ENCODE results near the gene EIF5A.
"Not testable (repeated sequence)": the region's sequence is repeated elsewhere in the genome, so short reads cannot be mapped to it uniquely, and the experiment has no call there.

Gene EIF5A

DNA sequence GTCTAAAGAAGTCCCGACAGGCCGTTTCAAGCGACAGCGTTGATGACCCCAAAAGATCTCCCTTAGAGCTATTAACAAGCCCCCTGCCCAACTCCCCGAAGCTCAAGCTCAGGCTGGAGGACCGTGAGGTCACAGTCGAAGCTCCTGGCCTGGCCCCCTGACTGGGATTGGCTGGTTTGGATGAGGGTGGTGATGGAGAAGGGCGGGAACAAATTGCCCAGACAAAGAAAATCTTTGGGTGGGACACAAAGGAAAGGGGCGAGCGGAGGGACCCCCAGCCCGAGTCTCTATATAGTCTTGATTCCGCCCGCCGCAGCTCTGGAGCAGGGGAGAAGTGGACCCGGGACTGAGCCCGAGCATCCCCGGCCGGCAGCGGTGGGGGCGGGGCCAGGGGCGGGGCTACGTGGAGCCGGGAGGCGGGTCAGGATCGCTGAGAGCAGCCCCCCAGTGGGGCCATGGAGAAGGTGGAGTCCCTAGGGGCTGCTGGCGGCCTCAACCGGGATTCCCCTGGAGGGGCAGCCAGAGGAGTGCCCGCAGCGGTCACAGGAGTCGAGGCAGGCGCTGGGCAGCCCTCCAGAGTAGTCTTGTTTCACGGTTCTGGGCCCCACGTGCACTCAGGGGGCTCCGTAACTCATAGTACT is 22.7 kb downstream of the EIF5A start:
- DNase-seq (ENCODE audit: low read depth, low spot score), result peak; percentile 91

- DNase-seq (ENCODE audit: low read depth, low spot score), result no peak
These were observed 23.2 kb downstream of the EIF5A start for GRCh38 chr17:7330638-7331015.

DNA sequence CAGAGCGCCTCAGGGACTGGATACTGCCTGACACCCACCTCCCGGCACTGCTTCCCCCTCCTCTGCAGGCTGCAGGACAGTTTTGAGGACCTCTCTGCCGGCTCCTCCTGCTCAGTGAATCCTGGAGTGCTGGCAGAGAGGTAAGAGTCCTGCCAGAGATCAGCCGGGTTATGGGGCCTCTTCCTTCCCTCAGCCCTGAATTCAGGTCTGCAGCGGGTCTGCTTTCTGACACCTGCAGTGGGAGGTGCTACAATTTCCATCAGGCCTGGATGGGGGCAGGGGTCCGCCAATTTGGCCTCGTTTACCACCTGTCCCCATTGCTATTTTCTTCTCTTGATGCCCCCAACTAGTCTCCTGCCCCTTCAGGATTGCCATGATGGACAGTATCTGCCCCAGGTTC is 24.7 kb downstream of the EIF5A start:
- no peak for DNase-seq (ENCODE audit: low read depth, low spot score)

- DNase-seq (ENCODE audit: low read depth, low spot score), result not testable (repeated sequence)
These were observed 25.2 kb downstream of the EIF5A start for GRCh38 chr17:7332600-7333069.

DNA sequence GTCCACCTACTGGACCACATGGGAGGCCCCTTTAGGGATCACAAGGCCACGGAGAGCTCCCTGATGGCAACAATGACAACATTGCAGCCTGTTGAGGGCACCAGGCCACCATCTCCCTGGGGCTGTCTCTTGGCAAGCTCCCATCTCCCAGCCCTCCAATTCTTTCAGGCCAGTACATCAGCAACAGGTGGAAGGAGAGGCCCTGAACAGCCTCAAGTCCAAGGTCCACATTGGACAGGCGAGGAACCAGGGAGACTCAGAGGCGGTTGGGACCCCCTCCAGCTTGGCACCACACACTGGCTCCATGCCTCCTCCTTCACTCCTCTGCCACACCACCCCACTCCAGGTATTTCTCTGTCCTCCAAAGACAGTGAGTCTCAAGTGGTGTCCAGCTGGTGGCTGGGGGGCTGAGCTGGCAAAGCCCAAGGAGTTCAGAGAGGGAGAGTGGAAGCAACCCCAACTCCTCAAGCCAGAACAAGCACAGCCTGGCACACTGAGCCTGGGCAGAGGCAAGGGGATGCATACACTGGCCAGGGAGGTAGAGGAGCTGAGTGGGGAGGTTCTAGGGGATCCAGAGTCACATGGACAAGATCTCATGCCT is 27.6 kb downstream of the EIF5A start:
- no peak for DNase-seq (ENCODE audit: low read depth, low spot score)

DNA sequence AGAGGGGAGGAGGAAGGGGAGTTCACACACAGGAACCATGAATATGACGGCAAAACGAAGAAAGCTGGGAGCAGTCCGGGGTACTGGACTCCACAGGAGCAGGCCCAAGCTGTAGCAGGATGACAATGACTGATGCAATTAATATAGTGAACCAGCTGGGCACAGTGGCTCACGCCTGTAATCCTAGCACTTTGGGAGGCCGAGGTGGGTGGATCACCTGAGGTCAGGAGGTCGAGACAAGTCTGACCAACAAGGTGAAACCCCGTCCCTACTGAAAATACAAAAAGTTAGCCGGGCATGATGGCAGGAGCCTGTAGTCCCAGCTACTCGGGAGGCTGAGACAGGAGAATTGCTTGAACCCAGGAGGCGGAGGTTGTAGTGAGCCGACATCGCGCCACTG is 28.3 kb downstream of the EIF5A start:
- DNase-seq (ENCODE audit: low read depth, low spot score), result not testable (repeated sequence)

DNA sequence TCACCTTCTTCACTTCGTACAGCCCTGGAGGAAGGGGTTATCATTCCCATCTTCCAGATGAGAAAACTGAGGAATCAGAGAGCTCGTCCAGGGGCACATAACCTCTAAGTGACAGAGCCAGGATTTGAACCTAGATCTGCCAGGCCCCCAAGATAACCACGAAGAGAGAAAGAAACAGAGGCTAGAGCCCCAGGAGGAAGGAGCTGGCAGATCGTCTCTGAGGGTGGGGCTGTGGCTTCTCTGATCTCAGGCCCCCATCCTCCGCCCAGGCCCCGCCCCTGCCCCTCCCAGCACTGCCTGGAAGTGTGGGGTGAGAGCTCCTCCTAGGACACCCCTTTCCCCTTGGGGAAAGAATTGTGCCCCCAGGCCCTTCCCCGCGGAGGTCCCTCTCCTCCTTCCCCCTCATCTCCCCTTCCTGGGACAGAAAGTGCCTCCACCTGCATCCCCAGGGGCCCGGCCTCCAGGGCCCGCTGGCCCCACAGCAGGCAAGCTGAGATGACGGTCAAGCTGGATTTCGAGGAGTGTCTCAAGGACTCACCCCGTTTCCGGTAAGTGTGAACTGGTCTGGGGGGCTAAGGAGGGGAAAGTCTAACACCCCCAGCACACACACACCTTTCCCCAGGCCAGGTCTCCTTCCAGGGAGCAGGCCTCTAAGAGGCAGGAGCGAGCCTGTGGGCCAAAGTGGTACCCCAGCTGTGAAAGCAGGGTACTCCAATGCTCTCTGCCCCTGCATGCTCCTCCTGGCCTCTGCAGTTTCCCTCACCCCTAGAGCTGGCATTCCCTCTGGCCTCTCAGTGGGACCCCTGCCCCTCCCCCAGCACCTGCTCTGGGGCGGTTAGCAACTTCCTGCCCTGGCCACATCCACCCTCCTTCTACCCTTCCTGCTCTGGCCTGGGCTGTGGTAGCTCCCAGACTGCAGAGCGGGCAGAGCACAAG is 29.1 kb downstream of the EIF5A start, which contains the start of gene ACAP1:
ACAP1 (plus strand) TSS at position 290 of the 936 bp plus-strand sequence; CDS start at position 496, 206 bp downstream.
- no peak for DNase-seq (ENCODE audit: low read depth, low spot score)

- DNase-seq (ENCODE audit: low read depth, low spot score), result not testable (repeated sequence)
These were observed 30.2 kb downstream of the EIF5A start for GRCh38 chr17:7337600-7337999.

DNA sequence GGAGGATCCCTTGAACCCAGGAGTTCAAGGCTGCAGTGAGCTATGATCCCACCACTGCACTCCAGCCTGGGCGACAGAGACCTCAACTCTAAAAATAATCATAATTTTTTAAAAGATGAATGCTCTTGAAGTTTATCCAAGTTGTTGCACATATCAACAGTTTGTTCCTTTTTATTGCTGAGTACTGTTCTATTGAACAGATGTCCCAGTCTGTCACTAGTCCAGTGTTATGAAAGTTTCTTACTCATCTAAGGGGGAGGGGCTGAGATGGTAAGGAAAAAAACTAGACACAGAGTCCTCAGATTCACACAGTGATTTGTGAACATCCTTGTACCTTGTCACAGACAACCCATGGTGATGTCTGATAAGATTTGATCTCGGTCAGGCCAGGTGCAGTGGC is 32.8 kb downstream of the EIF5A start:
- DNase-seq (ENCODE audit: low read depth, low spot score), result no peak

DNA sequence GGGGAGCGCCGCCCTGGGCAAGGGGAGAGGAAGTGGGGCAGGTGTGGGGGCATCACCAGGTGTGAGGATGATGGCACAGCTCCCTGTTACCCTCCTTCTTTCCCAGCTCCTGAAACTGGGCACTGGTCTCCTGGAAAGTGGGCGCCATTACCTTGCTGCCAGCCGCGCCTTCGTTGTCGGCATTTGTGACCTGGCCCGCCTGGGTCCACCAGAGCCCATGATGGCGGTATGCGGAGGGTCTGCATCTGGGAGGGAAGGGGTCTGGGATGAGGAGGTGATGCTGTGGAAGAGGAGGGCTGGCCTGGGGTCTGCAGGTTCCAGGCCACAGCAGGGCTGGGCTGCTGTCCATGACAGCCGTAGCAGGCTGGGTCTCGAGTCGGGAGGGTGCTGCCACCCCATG is 34.4 kb downstream of the EIF5A start:
- no peak for DNase-seq (ENCODE audit: low read depth, low spot score)

- DNase-seq (ENCODE audit: low read depth, low spot score), result no peak
These were observed 35.8 kb downstream of the EIF5A start for GRCh38 chr17:7343250-7343649.

GRCh38 chr17:7346761-7347614 is 39.6 kb downstream of the EIF5A start:
- no peak for DNase-seq (ENCODE audit: low read depth, low spot score)

DNA sequence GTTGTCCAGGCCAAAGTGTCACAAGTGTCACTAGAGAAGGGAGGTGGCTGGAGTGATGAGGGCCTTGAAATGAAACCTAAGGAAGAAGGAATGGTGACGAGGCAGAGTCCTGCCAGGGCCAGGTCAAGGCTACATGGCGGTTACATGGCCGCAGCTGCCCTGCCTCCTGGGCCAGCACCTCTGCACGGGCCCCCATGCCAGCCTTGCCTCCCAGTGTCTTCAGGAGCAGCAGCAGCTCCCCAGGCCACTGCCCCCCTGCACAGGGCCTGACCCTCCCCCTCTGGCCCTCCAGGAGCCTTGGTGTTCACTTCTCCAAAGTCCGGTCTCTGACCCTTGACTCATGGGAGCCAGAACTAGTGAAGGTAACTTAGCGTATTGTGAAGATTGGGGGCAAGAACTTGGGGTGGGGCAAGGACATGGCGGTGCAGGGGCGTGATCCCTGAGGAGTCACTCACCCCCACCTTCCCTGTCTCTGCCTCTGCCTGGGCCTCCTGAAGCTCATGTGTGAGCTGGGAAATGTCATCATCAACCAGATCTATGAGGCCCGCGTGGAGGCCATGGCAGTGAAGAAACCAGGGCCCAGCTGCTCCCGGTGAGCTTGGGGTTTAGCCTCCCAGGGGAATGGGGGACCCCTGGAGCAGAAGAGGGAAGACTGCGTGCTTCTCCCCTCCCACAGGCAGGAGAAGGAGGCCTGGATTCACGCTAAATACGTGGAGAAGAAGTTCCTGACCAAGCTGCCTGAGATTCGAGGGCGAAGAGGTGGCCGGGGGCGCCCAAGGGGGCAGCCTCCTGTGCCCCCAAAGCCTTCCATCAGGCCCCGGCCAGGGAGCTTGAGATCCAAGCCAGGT is 40.4 kb downstream of the EIF5A start:
- DNase-seq (ENCODE audit: low read depth, low spot score), result no peak

- DNase-seq (ENCODE audit: low read depth, low spot score), result no peak
These were observed 41.2 kb downstream of the EIF5A start for GRCh38 chr17:7348478-7349242.

DNA sequence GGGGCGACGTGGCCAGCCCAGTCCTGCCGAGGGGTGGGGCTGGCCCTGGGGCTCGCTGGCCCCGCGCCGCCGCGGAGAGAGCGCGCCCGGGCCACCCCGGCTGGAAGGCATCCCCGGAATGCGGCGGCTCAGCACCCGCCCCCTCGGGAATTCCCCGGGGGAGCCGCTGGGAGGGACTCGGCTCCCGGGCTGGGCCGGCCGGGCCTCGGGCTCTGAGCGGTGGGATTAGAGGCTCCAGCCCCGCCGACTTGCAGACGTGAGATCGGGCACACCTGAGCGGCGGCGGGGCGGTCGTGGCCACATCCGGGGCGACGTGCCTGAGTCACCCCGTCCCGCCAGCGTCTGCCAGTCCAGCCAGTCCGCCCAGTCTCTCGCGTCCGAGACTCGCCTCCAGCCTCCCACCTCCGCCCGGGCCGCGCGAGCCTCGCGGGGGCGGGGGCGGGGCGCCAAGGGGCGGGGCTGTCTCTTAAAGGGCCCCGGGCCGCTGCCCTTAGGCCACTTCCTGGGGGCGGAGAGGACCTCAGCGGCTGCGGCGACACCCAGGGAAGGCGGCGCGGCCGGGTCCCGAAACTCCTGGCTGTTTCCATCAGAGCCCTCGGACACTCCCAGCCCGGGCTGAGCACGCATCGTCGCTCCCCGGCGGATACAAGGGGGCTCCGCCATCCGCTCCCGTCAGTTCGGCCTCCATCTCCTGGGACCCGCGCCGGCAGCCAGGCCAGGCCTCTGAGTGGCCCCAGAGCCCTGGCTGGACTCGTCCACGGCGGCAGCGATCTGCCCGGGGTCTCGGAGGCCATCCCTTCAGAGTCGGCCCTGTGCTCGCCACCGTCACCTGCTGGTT is 44.5 kb downstream of the EIF5A start, which contains the start of gene KCTD11:
KCTD11 (plus strand) TSS at position 498 of the 838 bp plus-strand sequence.
- peak; percentile 98 for DNase-seq (ENCODE audit: low read depth, low spot score)

- DNase-seq (ENCODE audit: low read depth, low spot score), result no peak
These were observed 45.1 kb downstream of the EIF5A start for GRCh38 chr17:7352503-7352889.

GRCh38 chr17:7352910-7353635 is 45.6 kb downstream of the EIF5A start:
- no peak for DNase-seq (ENCODE audit: low read depth, low spot score)

DNA sequence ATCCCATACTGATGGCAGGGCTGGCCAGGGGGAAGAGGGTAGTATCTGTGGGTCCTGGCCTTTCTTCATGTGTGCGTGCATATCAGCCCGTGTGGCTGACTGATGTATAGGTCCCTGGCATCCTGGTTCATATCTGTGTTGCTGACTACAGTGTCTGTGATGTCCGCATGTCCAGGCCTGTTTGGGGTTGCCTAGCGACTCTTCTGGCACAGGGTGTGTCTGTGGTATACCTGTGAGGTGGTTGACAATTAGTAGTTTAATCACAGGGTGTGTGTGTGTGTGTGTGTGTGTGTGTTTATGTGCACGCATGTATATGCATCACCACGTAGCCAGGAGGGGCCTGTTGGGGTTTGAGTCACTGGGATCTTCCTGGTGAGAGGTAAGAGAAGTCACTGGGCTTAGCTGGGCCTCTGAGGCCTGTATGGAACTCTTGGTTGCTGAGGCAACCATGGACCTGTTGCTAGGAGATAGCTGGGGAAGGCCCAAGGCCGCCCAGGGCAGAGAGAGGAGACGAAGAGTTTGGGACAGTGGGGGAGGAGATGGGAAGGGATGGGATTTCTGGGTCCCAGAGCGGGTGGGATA is 46.9 kb downstream of the EIF5A start:
- DNase-seq (ENCODE audit: low read depth, low spot score), result peak; percentile 46
